GM18526 (cell line): ENCODE results near the gene STIL.

Experiments
- POLR2A ChIP-seq: IDR thresholded peaks from 3 replicates; pipeline ENCODE4 v1.6.1; 2011; ENCODE audit not compliant: insufficient read length; ENCODE audit errors: extremely low read depth

Gene STIL

GRCh38 chr1:47326271-47326670 lies 12.3 kb upstream of the STIL start:
- TF ChIP-seq POLR2A, result no peak

- TF ChIP-seq POLR2A, result no peak
Measured at GRCh38 chr1:47325528-47325927, 11.6 kb upstream of the STIL start.

- TF ChIP-seq POLR2A, result no peak
Measured at GRCh38 chr1:47324682-47325081, 10.7 kb upstream of the STIL start.

GRCh38 chr1:47323599-47324031 lies 9.7 kb upstream of the STIL start:
- TF ChIP-seq POLR2A, result no peak

- no peak for TF ChIP-seq POLR2A
Measured at GRCh38 chr1:47317841-47318240, 3.9 kb upstream of the STIL start.

- no peak for TF ChIP-seq POLR2A
Measured at GRCh38 chr1:47309427-47309826, 4.5 kb downstream of the STIL start.

- no peak for TF ChIP-seq POLR2A
Measured at GRCh38 chr1:47302472-47302871, 11.5 kb downstream of the STIL start.

GRCh38 chr1:47298025-47298699 lies 15.8 kb downstream of the STIL start:
- no peak for TF ChIP-seq POLR2A

- TF ChIP-seq POLR2A, result no peak
Measured at GRCh38 chr1:47295579-47295978, 18.4 kb downstream of the STIL start.

GRCh38 chr1:47280142-47280541 lies 33.8 kb downstream of the STIL start:
- no peak for TF ChIP-seq POLR2A

GRCh38 chr1:47276850-47277249 lies 37.1 kb downstream of the STIL start:
- TF ChIP-seq POLR2A, result no peak

GRCh38 chr1:47262787-47263413 lies 51.0 kb downstream of the STIL start:
- no peak for TF ChIP-seq POLR2A

GRCh38 chr1:47257224-47257623 lies 56.7 kb downstream of the STIL start:
- TF ChIP-seq POLR2A, result no peak

- no peak for TF ChIP-seq POLR2A
Measured at GRCh38 chr1:47252795-47253194, 61.2 kb downstream of the STIL start.

- TF ChIP-seq POLR2A, result no peak
Measured at GRCh38 chr1:47252369-47252768, 61.6 kb downstream of the STIL start.

GRCh38 chr1:47249755-47250154 lies 64.2 kb downstream of the STIL start:
- TF ChIP-seq POLR2A, result no peak

- TF ChIP-seq POLR2A, result no peak
Measured at GRCh38 chr1:47244339-47244862, 69.5 kb downstream of the STIL start.
